ENCODE data around the gene TM2D3.

GRCh38 chr15:101662203-101662602 lies 10.0 kb upstream of the TM2D3 start:
- no peak for TF ChIP-seq CTCF (IDR thresholded peaks at IDR 0.05; ENCODE audit: low read length)
- no peak for TF ChIP-seq EZH2 (optimal IDR thresholded peaks at IDR 0.05; ENCODE audit: low read depth, low read length)
- TF ChIP-seq EZH2phosphoT487 (IDR thresholded peaks at IDR 0.05; ENCODE audit: low read length) = no peak
